KMS-11 (cell line): Measurements from ENCODE around the gene IQSEC1.

ENCODE experiments used
- H2AFZ ChIP-seq: fragments of 200-600 bp; sonication (generic); 2 replicates; pipeline ENCODE4 v1.6.1; 2016; ENCODE audit warnings: antibody characterized with exemption, mixed run types, low read depth
- H3K27ac ChIP-seq: fragments of 200-600 bp; sonication (generic); 2 replicates; pipeline ENCODE4 v1.6.1; 2016; ENCODE audit warnings: mild to moderate bottlenecking, mixed run types
- H3K27me3 ChIP-seq: fragments of 200-600 bp; sonication (generic); 2 replicates; pipeline ENCODE4 v1.6.1; 2017; ENCODE audit warnings: mild to moderate bottlenecking, low read depth, mixed run types, moderate library complexity; ENCODE audit not compliant: insufficient read depth
- H3K36me3 ChIP-seq: fragments of 200-600 bp; sonication (generic); 2 replicates; pipeline ENCODE4 v1.6.1; 2017; ENCODE audit warnings: mild to moderate bottlenecking, mixed run types; ENCODE audit not compliant: insufficient read depth
- H3K4me1 ChIP-seq: fragments of 200-600 bp; sonication (generic); 2 replicates; pipeline ENCODE4 v1.6.1; 2016; ENCODE audit warnings: mild to moderate bottlenecking, low read depth, mixed run types; ENCODE audit not compliant: poor library complexity, severe bottlenecking
- H3K4me2 ChIP-seq: fragments of 200-600 bp; sonication (generic); 2 replicates; pipeline ENCODE4 v1.7.0; 2016; ENCODE audit warnings: mild to moderate bottlenecking, mixed run types
- H3K4me3 ChIP-seq: fragments of 200-600 bp; sonication (generic); IDR thresholded peaks from 2 replicates; pipeline ENCODE4 v1.6.1; 2017; ENCODE audit warnings: low read depth, low read length, mixed read lengths; ENCODE audit not compliant: insufficient read depth
- H3K79me2 ChIP-seq: fragments of 200-600 bp; sonication (generic); 2 replicates; pipeline ENCODE4 v1.6.1; 2016; ENCODE audit warnings: low read depth, mixed run types; ENCODE audit not compliant: insufficient read depth
- H3K9ac ChIP-seq: fragments of 200-600 bp; sonication (generic); 2 replicates; pipeline ENCODE4 v1.6.1; 2016; ENCODE audit warnings: mild to moderate bottlenecking, mixed run types
- H4K20me1 ChIP-seq: fragments of 200-600 bp; sonication (generic); 2 replicates; pipeline ENCODE4 v1.6.1; 2016; ENCODE audit warnings: mild to moderate bottlenecking, mixed run types; ENCODE audit not compliant: insufficient read depth
- TF ChIP-seq, protein P1 (sequence below): fragments of 200-600 bp; sonication (generic); conservative IDR thresholded peaks from 2 replicates; pipeline ENCODE4 v1.6.1; 2017; ENCODE audit warnings: low read depth, mild to moderate bottlenecking, antibody characterized with exemption, low read length, moderate library complexity, mixed read lengths

Gene IQSEC1

DNA sequence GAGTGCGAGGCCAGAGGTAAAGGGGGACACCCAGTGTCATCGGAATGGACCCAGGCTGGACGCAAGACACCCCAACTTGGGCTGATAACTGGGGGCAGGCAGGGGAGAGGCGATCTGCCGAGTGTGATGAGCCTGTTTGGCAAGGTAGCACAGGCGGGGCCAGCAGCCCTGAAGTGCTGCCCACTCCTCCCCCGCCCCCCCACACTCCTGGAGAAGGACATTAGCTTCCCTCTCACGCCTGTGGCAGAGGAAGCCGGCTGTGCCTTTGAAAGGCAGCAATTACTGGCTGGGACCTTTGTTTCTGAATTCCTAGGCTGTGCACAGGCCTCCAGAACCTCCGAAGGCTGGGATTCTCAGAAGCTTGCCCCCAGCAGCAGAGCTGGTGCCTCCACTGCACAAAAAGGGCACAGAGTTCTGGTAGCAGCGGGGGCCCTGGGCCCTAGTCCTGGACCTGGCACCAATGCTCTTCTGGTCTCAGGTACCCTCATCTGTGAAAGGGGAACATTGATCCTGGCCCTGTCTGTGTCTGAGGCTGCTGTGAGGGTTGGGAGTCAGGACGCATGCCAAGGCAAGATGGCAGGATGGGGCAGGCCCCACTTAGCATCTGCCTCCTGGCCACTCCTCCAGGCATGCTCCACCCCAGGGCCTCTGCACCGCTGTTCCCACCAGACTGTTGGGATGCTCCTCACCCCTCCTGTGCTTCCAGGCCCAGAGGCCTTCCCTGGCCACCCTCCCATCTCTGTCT lies 28.6 kb downstream of the IQSEC1 start:
- no peak overlapping the region for H3K4me2 ChIP-seq
- no peaks in the 10 kb centered on the region for H4K20me1 ChIP-seq
- H3K9ac ChIP-seq = no peak overlapping the region

DNA sequence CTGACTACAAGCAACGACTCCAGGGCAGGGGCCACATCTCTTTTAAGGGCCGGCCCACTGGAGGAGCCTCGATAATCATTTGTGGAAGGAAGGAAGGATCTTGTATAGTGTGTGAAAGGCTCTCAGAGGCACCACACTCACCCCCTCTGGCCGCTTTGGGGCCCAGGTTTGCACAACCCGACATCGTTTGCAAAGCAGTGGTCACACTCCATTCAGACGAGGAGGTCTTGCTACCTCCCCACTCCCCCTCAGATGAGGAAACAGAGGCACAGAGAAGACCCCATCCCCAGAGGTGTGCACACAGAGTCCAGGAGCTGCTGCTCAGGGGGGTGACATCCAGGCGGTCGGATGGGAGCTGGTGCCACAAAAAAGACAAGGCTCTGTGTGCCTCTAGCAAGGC lies 29.6 kb downstream of the IQSEC1 start:
- H3K4me2 ChIP-seq = no peak overlapping the region
- H3K27ac ChIP-seq = no peak overlapping the region
- no peak overlapping the region for H3K9ac ChIP-seq

More for the DNA sequence above, 28.6 kb downstream of the IQSEC1 start:
- H3K79me2 ChIP-seq = no peaks in the 10 kb centered on the region
- H3K27me3 ChIP-seq = no peaks in the 10 kb centered on the region
- H3K4me1 ChIP-seq = peaks cover 17% of the 10 kb centered on the region
- TF ChIP-seq, protein P1, sequence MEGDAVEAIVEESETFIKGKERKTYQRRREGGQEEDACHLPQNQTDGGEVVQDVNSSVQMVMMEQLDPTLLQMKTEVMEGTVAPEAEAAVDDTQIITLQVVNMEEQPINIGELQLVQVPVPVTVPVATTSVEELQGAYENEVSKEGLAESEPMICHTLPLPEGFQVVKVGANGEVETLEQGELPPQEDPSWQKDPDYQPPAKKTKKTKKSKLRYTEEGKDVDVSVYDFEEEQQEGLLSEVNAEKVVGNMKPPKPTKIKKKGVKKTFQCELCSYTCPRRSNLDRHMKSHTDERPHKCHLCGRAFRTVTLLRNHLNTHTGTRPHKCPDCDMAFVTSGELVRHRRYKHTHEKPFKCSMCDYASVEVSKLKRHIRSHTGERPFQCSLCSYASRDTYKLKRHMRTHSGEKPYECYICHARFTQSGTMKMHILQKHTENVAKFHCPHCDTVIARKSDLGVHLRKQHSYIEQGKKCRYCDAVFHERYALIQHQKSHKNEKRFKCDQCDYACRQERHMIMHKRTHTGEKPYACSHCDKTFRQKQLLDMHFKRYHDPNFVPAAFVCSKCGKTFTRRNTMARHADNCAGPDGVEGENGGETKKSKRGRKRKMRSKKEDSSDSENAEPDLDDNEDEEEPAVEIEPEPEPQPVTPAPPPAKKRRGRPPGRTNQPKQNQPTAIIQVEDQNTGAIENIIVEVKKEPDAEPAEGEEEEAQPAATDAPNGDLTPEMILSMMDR = no peak
- no peaks in the 10 kb centered on the region for H3K36me3 ChIP-seq
- no peak overlapping the region for H3K4me3 ChIP-seq
- H2AFZ ChIP-seq = no peak overlapping the region
- H3K27ac ChIP-seq = no peak overlapping the region

DNA sequence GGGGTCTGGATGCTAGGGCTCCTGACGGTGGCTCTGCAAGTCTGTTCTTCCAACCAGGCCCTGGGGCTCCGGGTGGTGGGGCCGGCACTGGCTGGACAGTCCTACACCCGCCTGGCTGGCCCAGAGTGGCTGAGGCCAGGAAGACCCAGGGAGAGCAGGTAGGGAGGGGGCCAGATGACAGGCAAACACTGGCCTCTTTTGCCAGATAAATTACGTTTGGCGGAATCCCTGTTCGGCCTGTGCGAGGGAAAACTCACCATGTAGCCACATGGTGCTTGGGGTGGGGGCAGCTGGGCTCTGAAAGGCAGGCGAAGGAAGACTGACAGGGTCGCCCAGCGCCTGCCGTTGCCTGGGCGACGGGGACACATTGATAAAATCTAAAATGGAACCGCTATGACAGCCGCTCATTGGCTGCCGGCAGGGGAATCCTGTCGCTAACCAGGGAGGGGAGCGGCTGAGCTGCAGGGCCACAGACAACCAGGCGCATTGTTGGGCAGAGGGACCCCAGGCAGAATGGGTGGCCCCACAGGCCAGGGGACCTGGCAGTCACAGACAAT lies 30.4 kb downstream of the IQSEC1 start:
- no peaks in the 10 kb centered on the region for H4K20me1 ChIP-seq
- no peaks in the 10 kb centered on the region for H3K79me2 ChIP-seq
- H2AFZ ChIP-seq = no peak overlapping the region
- no peaks in the 10 kb centered on the region for H3K36me3 ChIP-seq
- H3K4me2 ChIP-seq = no peak overlapping the region
- H3K4me3 ChIP-seq = no peak overlapping the region
- TF ChIP-seq, protein P1 = no peak
- H3K27me3 ChIP-seq = no peaks in the 10 kb centered on the region
- H3K9ac ChIP-seq = no peak overlapping the region
- H3K4me1 ChIP-seq = peaks cover 25% of the 10 kb centered on the region
- H3K27ac ChIP-seq = no peak overlapping the region

More for the DNA sequence above, 29.6 kb downstream of the IQSEC1 start:
- Histone ChIP-seq H3K27me3 (no peaks in the 10 kb centered on the region), H4K20me1 (no peaks in the 10 kb centered on the region), H3K4me3 (no peak overlapping the region), H3K79me2 (no peaks in the 10 kb centered on the region), H3K4me1 (peaks cover 25% of the 10 kb centered on the region), H2AFZ (no peak overlapping the region), H3K36me3 (no peaks in the 10 kb centered on the region)
- TF ChIP-seq, protein P1 = no peak

DNA sequence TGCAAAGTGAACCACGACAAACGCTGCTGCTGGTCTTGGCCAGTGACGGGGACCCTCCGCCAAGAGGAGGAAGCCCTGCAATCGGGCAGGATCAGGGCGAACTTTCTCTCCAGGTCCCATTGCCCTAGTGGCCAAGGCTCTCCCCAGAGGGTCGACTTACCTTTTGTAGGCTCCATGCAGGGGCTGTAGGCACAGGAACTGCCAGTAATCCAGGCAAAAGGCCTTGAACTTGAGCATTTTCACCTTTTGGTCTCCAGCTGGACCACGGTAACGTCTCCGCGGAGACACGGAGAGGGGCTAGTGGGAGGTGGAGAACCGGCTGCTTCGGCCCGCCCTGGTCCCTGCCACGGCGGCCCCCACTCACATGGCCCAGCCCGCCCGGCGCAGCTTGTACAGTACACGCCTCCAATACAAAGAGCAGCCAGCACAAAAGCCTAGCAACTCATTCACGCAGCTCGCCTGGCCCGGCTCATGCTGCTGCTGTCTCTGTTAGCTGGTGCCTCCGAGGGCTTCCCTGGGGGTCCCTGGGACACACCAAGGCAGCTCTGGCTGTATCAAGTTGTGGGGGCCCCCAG lies 31.0 kb downstream of the IQSEC1 start:
- H3K4me3 ChIP-seq = no peak overlapping the region
- H3K36me3 ChIP-seq = no peaks in the 10 kb centered on the region
- TF ChIP-seq, protein P1 = no peak
- no peak overlapping the region for H2AFZ ChIP-seq
- no peaks in the 10 kb centered on the region for H4K20me1 ChIP-seq
- no peak overlapping the region for H3K9ac ChIP-seq
- no peaks in the 10 kb centered on the region for H3K27me3 ChIP-seq
- no peak overlapping the region for H3K4me2 ChIP-seq
- H3K4me1 ChIP-seq = peaks cover 25% of the 10 kb centered on the region
- no peak overlapping the region for H3K27ac ChIP-seq
- H3K79me2 ChIP-seq = no peaks in the 10 kb centered on the region
